K562 (cell line): ENCODE data around the gene ZDHHC14. TPM values are rescaled to one million over a fixed set of nuclear protein-coding genes. Genes with fewer than 3 reads are reported as not detected.

Source experiments
- CBX8 ChIP-seq: fragments of 200-600 bp; sonication (generic); IDR thresholded peaks from 2 replicates; pipeline ENCODE4 v1.6.1; 2012; ENCODE audit warnings: borderline replicate concordance, mixed run types, low read depth, mild to moderate bottlenecking, moderate library complexity, mixed read lengths, low read length, control low read depth, inconsistent platforms; ENCODE audit not compliant: poor library complexity, severe bottlenecking; ENCODE audit errors: extremely low read depth
- CTBP1 ChIP-seq: fragments of 450-650 bp; IDR thresholded peaks from 2 replicates; pipeline ENCODE4 v1.6.1; 2016; ENCODE audit warnings: borderline replicate concordance
- ETV1 ChIP-seq: fragments of 450-650 bp; conservative IDR thresholded peaks from 2 replicates; pipeline ENCODE4 v1.6.1; 2016; ENCODE audit warnings: missing genetic modification characterization, control low read depth, low read depth, missing compliant biosample characterization
- IRF2 ChIP-seq: sonication (generic); formaldehyde crosslinking; IDR thresholded peaks from 2 replicates; pipeline ENCODE4 v1.8.1; 2022; ENCODE audit warnings: mild to moderate bottlenecking, missing genetic modification reagents
- MAFK ChIP-seq: IDR thresholded peaks from 2 replicates; pipeline ENCODE4 v1.6.1; 2011; ENCODE audit warnings: low read length, improper control_type of control experiment
- POLR2AphosphoS5 ChIP-seq: IDR thresholded peaks from 2 replicates; pipeline ENCODE4 v1.6.1; 2011; ENCODE audit warnings: mild to moderate bottlenecking, low read depth, low read length, moderate library complexity; ENCODE audit not compliant: control insufficient read depth, insufficient read depth
- RB1 ChIP-seq: fragments of 450-650 bp; IDR thresholded peaks from 2 replicates; pipeline ENCODE4 v1.6.1; 2017; ENCODE audit warnings: low read depth, mild to moderate bottlenecking
- ZFP30 ChIP-seq: fragments of 250-450 bp; sonication (Bioruptor Pico); IDR thresholded peaks from 2 replicates; pipeline ENCODE4 v1.8.0; 2022; ENCODE audit warnings: moderate library complexity, mild to moderate bottlenecking, inconsistent platforms, borderline replicate concordance
- polyA plus RNA-seq, 8 experiments: library from polyadenylated mRNA; depleted of rRNA in 4 of 8; stranded (reverse) in 5 of 8; unstranded in 3 of 8; fragments of >200 nt; fragmentation: Nextera tagmentation in 2 of 8; fragmentation: Illumina TruSeq in 1 of 8; extraction: Ambion mirVana in 2 of 8; extraction: Trizol in 1 of 8; gene quantifications; 2 replicates each; pipeline versions ENCODE4 v1.2.1 to v1.2.3, GENCODE V29; 2011 to 2014; ENCODE audit warnings: inconsistent platforms in 1 of 8, missing spikeins in 1 of 8
- total RNA-seq, 7 experiments: library from RNA; depleted of rRNA in 6 of 7; stranded (reverse); fragments of >200 nt in 6 of 7; fragmentation: Illumina TruSeq in 2 of 7; extraction: Trizol in 2 of 7; gene quantifications; 2 replicates each; pipeline versions ENCODE4 v1.2.1 to v1.2.3, GENCODE V29; 2011 to 2021; ENCODE audit warnings: low replicate concordance in 1 of 7
- TF ChIP-seq, protein P1 (sequence below): sonication (generic); formaldehyde crosslinking; IDR thresholded peaks from 2 replicates; pipeline ENCODE4 v1.8.1; 2023; ENCODE audit warnings: missing genetic modification reagents, mild to moderate bottlenecking, borderline replicate concordance
- TF ChIP-seq, protein P2 (sequence below): fragments of 250-450 bp; sonication (Bioruptor Pico); IDR thresholded peaks from 2 replicates; pipeline ENCODE4 v1.4.0; 2020; ENCODE audit warnings: mild to moderate bottlenecking
- TF ChIP-seq, protein P3 (sequence below): sonication (generic); IDR thresholded peaks from 2 replicates; pipeline ENCODE4 v1.6.1; 2016
- TF ChIP-seq, protein P4 (sequence below): fragments of 450-650 bp; IDR thresholded peaks from 2 replicates; pipeline ENCODE4 v1.6.1; 2014; ENCODE audit warnings: low read depth, mild to moderate bottlenecking, moderate library complexity, borderline replicate concordance

ZDHHC14 gene
- total and polyA plus RNA-seq, 9 of the 15 experiments (the other 6 are each of a cell fraction or from before 2014, with no cell fraction given): 0.92 to 23.1 (median 13.8) TPM

DNA sequence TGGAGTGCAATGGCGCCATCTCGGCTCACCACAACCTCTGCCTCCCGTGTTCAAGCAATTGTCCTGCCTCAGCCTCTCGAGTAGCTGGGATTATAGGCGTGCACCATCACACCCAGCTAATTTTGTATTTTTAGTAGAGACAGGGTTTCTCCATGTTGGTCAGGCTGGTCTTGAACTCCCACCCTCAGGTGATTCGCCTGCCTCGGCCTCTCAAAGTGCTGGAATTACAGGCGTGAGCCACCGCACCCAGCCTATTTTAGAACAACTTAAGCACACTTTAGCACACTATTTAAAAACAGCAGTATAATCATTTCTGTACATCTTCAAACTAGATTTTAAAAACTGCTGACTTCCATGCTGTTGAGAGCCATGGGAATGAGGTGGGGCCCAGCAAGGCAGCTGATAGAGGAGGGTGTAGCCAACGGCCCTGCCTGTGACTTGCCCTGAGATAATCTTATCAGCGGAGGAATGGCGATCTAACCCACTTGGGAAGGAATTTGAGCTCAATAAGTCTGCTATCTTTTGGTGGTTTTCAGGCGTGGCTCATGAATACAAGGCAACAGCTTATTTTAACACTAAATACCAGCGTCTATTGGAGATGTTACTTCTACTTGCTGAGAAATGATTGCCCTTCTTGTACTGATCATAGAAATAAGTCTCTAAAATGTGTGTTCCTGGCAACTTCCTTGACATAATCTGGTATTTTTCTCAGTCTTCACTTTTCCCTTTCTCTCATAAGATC, 12.1 kb downstream of the ZDHHC14 start (continued):
- TF ChIP-seq, protein P1, sequence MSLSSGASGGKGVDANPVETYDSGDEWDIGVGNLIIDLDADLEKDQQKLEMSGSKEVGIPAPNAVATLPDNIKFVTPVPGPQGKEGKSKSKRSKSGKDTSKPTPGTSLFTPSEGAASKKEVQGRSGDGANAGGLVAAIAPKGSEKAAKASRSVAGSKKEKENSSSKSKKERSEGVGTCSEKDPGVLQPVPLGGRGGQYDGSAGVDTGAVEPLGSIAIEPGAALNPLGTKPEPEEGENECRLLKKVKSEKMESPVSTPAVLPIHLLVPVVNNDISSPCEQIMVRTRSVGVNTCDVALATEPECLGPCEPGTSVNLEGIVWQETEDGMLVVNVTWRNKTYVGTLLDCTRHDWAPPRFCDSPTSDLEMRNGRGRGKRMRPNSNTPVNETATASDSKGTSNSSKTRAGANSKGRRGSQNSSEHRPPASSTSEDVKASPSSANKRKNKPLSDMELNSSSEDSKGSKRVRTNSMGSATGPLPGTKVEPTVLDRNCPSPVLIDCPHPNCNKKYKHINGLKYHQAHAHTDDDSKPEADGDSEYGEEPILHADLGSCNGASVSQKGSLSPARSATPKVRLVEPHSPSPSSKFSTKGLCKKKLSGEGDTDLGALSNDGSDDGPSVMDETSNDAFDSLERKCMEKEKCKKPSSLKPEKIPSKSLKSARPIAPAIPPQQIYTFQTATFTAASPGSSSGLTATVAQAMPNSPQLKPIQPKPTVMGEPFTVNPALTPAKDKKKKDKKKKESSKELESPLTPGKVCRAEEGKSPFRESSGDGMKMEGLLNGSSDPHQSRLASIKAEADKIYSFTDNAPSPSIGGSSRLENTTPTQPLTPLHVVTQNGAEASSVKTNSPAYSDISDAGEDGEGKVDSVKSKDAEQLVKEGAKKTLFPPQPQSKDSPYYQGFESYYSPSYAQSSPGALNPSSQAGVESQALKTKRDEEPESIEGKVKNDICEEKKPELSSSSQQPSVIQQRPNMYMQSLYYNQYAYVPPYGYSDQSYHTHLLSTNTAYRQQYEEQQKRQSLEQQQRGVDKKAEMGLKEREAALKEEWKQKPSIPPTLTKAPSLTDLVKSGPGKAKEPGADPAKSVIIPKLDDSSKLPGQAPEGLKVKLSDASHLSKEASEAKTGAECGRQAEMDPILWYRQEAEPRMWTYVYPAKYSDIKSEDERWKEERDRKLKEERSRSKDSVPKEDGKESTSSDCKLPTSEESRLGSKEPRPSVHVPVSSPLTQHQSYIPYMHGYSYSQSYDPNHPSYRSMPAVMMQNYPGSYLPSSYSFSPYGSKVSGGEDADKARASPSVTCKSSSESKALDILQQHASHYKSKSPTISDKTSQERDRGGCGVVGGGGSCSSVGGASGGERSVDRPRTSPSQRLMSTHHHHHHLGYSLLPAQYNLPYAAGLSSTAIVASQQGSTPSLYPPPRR (CRISPR knock-in tag): 0 out of 2 replicates have a peak, but pooled peaks have one; percentile 22
- TF ChIP-seq ZFP30 (CRISPR knock-in tag) (no peak), CBX8 (no peak), CTBP1 (peak; percentile 97), RB1 (no peak), ETV1 (tag) (no peak), IRF2 (no peak), MAFK (peak; percentile 43; the same call in 1 of the 2 replicates), POLR2AphosphoS5 (peak; percentile 74; the same call in 1 of the 2 replicates)
- TF ChIP-seq, protein P2, sequence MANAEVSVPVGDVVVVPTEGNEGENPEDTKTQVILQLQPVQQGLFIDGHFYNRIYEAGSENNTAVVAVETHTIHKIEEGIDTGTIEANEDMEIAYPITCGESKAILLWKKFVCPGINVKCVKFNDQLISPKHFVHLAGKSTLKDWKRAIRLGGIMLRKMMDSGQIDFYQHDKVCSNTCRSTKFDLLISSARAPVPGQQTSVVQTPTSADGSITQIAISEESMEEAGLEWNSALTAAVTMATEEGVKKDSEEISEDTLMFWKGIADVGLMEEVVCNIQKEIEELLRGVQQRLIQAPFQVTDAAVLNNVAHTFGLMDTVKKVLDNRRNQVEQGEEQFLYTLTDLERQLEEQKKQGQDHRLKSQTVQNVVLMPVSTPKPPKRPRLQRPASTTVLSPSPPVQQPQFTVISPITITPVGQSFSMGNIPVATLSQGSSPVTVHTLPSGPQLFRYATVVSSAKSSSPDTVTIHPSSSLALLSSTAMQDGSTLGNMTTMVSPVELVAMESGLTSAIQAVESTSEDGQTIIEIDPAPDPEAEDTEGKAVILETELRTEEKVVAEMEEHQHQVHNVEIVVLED (CRISPR knock-in tag): no peak
- TF ChIP-seq, protein P3, sequence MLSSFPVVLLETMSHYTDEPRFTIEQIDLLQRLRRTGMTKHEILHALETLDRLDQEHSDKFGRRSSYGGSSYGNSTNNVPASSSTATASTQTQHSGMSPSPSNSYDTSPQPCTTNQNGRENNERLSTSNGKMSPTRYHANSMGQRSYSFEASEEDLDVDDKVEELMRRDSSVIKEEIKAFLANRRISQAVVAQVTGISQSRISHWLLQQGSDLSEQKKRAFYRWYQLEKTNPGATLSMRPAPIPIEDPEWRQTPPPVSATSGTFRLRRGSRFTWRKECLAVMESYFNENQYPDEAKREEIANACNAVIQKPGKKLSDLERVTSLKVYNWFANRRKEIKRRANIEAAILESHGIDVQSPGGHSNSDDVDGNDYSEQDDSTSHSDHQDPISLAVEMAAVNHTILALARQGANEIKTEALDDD: peak; percentile 59
- TF ChIP-seq, protein P4, sequence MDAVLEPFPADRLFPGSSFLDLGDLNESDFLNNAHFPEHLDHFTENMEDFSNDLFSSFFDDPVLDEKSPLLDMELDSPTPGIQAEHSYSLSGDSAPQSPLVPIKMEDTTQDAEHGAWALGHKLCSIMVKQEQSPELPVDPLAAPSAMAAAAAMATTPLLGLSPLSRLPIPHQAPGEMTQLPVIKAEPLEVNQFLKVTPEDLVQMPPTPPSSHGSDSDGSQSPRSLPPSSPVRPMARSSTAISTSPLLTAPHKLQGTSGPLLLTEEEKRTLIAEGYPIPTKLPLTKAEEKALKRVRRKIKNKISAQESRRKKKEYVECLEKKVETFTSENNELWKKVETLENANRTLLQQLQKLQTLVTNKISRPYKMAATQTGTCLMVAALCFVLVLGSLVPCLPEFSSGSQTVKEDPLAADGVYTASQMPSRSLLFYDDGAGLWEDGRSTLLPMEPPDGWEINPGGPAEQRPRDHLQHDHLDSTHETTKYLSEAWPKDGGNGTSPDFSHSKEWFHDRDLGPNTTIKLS: 0 out of 2 replicates have a peak, but pooled peaks have one; percentile 45
